HT-29 (cell line): ENCODE data around the gene KRTAP10-2. TPM values are rescaled to one million over a fixed set of nuclear protein-coding genes. Genes with fewer than 3 reads are reported as not detected.

Source experiments
- DNase-seq: peaks from one replicate; pipeline ENCODE4 v3.0.0-alpha.2; 2015; ENCODE audit warnings: low spot score
- total RNA-seq: library from RNA; depleted of rRNA; stranded (reverse); fragments of >200 nt; shearing (Covaris generic); gene quantifications from 2 replicates; pipeline ENCODE4 v1.2.3, GENCODE V29; 2014

The KRTAP10-2 gene
- total RNA-seq, 1 experiment from 2014 or later = not detected

DNA sequence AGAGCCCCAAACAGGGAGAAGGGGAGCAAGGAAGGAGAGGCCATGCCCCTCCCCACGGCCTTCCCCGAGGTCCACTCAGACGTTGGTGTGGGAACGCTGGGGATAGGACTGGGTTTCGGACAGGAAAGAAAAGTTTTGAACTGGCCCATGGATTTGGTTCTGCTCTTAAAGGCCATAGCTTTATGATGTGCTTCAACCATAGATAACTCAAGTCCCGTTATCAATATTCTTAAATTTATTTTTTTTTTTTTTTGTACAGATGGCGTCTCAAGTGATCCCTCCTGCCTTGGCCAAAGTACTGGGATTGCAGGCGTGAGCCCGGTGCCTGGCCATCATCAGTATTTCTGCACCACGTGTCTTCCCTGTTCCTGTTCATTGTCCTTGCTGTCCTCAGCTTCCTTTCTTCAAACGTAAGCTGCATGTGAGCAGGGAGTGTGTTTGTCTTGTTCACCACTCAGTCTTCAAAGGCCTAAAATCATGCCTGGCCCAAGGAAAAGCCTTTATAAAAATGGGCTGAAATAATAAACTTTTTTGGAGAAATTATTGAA is 10.5 kb downstream of the KRTAP10-2 start:
- no peak for DNase-seq

DNA sequence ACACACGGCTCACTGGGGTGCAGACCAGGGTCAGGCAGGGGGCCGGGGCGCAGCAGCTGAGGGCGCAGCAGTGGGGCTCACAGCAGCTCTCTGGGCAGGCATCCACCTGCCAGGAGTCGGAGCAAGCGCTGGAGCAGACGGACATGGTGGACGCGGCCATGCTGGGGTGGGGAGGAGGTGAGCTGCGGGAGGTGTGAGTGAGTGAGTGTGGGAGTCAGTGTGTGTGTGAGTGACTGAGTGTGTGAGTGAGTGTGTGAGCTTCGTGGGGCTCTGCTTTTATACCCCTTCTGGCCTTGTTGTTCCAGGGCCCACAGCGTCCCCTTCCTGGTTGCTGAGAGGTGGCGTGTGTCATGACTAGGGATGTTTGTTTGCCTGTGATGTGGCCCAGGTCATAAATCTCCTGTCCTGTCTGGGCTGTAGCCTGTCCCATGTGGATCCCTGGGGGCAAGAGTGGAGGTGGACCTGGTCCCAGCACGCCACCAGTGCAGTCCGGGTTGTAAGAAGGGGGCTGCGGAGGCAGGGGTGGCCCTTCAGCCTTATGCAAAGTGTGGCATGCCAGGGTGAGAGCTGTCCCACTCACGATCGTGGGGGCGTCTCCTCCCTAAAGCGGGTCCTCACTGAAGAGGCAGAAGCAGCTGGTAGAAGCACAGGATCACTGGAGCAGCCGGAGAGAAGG is 11.2 kb downstream of the KRTAP10-2 start, which contains the start of gene KRTAP10-1:
TSS of gene KRTAP10-1 (minus strand) at position 205 of the 676 bp plus-strand sequence. CDS start at position 160, 45 bp downstream.
- DNase-seq = no peak

DNA sequence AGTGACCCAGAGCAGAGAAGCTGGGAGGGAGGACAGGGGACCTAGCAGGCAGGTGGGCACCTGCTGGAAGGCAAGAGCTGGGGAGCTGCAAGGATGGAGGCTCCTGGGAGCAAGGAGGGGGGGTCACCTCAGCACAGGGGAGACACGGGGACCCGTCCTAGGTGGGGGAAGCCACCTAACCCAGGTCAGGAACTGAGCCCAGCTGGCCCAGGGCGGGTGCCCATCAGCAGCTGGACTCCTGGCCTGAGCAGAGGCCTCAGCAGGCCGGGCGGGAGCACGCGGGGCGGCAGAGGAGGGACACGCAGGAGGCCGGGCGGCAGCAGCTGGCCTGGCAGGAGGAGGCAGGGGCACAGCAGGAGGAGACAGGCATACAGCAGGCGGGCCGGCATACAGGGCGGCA is 12.3 kb downstream of the KRTAP10-2 start:
- no peak for DNase-seq

DNA sequence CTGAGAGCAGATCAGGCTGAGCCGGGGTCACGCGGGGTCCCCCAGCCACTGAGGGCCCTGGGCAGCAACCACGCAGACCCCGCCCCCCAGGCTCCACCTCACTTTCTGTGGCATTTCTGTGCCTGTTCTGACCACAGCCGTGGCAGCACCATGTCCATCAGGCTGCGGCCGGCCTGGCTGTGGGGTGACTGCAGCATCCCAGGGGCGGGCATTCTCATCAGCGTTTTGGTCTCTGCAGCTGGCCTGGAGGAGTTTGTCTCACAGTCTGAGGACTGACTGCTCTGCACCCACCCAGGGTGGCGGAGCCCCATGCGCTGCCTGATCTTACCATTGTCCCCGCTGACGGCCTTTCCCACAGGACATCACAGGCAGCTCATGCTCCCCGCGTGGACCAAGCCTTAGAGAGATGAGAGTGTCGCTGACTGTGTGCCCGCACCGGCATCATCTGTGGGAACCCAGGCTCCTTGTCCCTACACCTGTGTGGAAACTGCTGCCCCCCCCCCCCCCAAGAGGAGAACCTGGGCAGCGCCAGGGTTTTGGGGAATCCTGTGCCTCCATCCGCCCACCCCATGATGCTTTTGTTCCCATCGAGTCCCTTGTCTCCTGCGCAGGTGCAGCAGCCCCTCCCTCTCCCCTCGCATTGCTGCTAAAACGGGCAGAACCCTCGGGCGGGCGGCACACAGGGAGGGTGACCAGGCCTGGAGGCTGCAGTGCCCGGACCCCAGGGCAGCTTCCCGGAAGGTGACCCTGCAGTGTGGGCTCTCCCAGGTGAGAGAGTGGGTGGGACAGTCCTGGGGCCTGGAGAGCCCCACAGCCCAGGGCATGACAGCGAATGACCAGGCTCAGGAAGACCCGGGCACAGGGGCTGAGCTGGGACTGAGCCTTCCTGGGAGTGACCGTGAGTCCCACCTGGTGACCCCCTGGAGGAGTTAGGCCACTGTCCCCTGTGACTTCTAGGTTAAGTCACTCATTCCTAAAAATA is 13.1 kb downstream of the KRTAP10-2 start:
- no peak for DNase-seq

DNA sequence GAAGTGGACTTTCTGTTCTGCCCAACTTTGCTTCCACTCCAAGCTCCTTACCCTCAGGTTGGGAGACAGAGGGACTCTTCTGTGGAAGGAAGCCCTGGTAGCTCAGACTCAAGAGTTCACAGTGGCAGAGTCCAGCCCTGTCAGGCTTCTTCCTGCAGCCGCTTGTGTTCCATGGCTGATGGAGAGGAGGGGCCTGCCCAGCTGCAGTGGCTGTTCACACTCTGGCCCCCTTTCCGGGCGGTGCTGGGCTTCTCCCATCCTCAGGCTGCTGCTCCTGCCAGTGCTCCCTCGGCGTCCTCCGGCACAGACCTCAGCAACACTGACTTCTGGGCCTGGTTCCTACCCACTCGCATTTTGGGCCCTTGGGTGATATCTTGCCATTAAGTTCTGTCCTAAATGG is 15.3 kb downstream of the KRTAP10-2 start:
- DNase-seq = no peak

DNA sequence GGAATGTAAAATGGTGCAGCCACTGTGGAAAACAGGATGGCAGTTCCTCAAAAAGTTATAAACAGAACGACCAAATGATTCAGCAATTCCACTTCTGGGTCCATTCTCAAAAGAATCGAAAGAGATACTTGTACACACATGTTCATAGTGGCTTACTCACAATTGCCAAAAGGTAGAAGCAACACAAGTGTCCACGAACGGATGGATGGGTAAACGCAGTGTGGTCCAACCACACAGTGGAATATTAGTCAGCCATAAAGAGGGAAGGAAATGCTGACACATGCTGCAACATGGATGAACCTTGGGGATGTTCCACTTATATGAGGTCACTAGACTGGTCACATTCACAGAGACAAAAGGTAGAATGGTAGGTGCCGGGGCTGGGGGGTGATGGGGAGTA is 16.6 kb downstream of the KRTAP10-2 start:
- no peak for DNase-seq

DNA sequence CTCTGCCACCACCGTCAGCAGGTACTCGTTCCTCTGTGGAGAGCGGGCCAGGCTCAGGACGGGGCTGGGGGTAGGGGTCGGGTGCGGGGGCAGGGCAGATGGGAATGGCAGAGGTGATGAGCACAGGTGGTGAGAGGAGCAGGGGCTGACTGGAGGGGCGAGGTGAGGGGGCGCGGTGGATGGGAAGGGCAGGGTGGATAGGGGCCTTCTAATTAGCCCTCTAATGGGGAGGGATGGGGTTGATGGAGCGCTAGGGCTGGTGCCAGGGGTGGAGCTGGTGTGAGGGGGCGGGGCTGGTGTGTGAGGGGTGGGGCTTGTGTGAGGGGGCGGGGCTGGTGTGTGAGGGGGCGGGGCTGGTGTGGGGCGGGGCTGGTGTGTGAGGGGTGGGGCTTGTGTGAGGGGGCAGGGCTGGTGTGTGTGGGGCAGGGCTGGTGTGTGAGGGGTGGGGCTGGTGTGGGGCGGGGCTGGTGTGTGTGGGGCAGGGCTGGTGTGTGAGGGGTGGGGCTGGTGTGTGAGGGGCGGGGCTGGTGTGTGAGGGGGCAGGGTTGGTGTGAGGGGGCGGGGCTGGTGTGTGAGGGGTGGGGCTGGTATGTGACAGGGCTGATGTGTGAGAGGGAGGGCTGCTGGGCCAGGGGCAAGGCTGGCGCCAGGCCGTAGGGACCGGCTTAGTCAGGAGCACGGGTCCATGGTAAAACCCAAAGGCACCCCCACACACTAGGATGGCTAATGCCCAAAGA is 17.2 kb downstream of the KRTAP10-2 start:
- DNase-seq = no peak

DNA sequence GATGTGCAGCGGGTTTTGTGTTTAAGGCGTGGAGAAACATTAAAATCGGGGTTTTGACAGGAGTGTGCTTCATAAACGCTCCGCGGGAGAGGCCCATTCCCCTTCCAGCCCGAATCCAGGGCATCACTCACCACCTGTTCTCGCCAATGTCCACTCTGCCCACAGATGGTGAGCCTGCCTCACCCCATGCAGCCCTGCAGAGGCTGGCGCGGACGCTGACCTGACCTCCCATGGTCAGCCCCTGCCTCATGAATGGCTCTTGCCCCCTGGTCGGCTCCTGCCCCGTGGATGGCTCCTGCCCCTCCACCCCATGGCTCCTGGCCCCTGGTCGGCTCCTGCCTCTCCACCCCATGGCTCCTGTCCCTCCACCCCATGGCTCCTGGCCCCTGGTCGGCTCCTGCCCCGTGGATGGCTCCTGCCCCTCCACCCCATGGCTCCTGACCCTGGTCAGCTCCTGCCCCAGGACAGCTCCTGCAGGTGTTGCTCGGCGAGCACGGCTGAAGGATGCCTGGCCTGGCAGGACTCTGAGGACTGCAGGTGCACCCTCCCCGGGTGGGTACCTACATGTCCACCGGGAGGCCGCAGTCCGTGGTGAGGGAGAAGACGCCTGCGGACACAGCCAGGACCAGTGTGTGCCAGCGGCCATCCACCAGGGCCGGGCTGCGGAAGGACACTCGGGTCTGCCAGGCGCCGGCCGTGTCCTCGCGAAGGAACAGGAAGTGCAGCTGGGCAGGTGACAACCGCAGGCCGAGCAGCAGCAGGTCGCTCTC is 18.0 kb downstream of the KRTAP10-2 start:
- DNase-seq = no peak

DNA sequence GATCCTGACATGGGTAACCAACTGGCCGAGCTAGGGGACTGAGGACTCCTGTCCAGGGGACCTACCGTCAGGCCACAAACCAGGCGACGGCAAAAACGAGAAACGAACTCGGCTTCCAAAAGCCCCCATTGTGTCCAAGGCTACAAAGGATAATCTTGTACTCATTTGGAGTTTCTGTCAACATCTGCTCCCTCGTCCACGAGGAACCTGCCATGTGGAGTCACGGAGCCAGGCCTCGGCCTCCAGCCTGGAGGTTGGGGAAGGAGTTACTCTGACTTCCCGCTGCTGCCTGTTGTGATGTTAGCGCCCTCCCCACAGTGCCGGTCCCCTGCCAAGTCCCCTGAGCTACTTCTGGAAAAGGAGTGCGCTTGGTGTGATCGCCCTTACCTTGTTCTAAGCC is 18.6 kb downstream of the KRTAP10-2 start:
- no peak for DNase-seq

DNA sequence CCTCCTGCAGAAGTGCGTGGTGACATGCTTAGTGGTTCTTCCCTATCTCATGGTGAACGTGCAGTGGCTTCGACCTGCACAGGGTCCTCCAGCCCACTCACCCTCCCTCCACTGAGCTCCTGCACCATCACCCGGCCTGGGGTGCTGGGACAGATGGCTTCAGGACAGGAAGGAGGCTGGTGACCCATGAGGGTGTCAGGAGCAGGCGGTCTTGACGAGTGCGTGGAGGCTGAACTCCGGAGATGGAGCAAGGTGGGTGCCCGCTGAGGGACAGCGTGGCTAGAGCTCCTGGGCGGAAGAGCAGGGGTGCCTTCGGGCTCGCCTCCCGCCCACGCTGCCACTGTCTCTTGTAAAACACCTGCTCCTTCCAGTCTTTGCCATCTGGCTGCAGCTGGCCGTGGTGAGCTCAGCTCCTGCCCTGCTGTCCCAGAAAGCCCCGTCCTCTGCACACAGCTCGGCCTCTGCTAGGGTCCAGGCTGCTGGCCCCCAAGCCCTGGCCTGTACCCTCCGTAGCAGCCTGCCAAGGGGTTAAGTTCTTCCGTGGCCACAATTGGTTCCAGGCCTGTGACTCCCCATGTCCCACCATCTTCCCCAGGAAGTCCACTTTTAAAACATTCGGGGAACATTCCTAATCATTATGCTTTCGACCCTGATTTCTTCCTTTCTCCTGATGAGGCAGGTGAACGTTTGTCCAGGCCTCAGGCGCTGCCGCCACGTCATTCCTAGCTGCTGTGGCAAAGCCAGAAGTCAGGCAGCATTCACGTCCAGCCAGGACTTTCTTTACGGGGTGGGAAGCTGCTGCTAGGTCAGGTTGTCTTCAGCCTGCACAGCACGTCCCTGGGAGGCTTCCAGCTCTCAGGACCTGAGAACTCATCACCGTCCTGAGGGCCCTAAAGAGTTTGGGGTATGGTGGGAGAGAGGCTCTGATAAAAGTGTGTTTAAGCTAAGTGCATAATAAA is 19.4 kb downstream of the KRTAP10-2 start:
- DNase-seq = no peak

DNA sequence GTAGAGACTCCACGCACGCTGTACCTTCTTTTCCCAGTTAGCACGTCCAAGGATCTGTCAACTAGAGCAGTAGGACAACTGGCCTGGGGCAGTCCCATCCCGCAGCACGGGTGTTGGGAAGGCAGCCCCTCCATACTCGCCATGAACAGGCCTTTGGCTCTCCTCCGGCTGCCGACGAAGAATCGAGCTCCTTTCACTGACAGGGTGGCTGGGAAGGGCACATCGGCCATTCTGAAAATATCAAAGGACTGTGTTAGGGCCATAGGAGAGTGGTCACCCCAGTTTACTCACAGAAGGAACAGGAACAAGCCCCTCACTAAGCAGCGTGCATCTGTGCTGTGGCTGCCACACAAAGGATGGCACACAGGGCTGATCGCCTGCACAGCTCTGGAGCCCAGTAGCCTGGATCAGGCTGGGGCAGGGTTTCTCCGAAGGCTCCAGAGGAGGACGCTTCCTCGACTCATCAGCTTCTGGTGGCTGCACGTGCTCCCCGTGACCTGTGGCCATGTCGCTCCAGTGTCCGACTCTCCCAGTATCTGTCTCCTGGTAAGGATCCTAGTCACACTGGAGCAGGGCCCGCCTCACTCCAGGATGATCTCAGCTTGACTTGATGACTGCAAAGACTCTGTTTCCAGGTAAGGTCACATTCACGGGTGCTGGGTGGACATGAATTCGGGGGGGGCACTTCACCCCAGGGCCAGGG is 20.3 kb downstream of the KRTAP10-2 start:
- no peak for DNase-seq

DNA sequence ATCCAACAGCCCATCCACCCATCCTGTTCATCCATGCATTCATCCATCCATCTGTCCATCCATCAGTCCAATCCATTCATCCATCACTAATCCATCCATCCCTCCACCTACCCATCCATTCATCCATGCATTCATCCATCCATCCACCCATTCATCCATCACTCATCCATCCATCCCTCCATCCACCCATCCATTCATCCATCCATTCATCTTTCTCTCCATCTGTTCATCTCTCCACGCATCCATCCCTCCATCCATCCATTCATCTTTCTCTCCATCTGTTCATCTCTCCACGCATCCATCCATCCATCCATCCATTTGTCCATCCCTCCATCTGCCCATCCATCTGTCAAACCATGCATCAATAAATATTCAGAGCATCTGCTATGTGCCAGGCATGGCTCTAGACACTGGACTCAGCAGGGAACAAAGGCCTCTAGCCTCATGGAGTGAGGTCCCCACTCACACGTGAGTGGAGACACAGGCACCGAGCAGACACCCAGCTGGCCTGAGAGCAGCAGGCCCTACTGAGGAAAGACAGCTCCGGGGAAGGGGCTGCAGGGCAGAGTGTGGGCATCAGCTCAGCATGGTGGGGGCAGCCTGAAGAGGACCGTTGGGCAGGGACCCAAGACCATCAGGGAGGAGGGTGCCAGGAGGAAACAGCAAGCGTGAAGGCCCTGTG is 20.9 kb downstream of the KRTAP10-2 start:
- DNase-seq = no peak

DNA sequence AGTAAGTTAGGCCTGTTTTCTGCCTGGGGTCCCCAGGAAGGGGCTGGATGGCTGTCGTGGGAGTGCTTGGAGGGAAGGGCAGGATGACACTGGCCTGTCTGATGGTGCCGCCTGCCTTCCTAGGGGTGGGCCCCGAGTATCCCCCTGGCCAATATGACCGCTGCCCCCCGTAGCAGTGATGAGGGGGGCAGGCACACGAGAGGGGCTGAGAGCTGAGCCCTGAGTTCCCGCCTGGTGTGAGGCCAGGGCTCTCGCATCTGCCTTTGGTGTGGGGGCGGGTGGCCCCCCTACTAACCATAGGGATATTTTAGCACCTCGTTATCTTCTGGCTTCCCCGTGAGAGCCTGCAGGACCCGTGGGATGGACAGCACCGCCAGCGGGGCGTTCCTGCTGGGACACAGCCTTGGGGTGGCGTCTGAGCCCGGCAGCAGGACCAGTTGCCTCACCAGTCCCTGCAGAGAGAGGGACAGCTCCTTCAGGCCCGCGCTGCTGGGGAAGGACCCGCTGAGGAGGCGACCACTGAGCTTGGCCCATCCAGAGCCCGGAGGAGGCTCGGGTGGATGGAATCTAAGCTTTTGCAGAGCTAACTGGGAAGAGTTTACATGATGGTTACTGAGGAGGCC is 21.7 kb downstream of the KRTAP10-2 start:
- DNase-seq = no peak

DNA sequence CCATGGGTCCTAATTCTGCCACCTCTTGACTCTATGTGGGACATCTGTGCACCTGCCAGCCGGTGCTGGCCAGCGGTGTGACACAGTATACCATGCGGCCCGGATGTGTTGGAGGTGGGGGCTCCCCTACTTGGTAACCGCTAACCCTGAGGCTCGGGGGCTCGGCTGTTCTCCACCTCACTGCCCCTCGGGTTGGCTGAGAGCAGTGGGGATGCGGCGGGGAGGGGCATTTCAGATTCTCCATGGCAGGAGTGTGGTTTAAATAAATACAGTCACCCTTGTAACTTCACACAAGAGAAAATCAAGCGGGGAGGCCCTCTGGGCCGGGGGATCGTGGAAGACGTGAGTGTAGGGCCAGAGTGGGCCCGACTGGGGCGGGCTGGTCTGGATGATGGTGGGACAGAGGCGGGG is 22.3 kb downstream of the KRTAP10-2 start:
- no peak for DNase-seq

DNA sequence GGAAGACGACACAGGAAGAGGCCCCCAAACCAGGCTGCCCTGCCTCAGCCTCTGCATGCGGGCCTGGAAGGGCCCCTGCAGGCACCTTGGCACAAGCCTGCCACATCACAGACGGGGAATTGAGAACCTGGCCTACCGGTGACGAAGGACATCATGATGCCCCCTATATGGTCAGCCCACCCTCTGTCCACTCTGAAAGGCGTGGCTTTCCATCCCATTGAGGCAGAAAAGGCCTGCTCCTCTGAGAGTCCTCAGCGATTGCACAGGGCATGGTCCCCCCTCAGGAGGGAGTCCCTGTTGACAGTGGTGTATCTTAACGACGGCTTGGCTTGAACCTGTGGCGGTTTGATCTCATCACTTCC is 22.7 kb downstream of the KRTAP10-2 start:
- DNase-seq = no peak

DNA sequence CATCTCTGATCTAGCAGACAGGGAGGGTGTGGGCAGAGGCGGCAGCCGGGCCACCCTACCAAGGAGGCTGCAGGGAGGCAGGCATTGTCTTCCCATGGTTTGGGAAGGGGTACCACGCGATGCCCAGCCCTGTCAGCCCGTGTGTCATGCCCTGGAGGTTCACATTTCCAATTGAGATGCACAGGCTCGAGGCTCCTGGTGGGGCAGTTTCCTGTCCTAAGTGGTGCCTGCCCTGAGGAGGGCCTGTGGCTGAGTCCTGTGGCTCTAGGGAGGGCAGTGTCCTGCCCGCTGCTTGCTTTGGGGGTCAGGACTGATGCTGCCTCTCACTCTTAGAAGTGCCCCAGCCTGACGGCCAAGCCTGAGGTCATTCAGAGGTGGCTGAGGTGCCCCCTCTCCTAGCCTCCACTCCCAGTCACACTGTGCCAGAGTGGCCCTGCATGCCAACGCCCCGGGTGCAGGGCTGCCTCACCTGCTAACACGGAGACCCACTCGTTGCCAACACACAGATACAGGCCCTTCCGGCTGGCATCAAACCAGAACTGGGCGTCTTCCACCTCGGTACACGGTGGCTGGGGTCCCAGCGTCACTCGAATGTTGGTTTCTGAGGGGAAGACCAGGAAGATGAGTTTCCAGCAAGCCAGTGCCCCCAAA is 23.2 kb downstream of the KRTAP10-2 start:
- DNase-seq = no peak

DNA sequence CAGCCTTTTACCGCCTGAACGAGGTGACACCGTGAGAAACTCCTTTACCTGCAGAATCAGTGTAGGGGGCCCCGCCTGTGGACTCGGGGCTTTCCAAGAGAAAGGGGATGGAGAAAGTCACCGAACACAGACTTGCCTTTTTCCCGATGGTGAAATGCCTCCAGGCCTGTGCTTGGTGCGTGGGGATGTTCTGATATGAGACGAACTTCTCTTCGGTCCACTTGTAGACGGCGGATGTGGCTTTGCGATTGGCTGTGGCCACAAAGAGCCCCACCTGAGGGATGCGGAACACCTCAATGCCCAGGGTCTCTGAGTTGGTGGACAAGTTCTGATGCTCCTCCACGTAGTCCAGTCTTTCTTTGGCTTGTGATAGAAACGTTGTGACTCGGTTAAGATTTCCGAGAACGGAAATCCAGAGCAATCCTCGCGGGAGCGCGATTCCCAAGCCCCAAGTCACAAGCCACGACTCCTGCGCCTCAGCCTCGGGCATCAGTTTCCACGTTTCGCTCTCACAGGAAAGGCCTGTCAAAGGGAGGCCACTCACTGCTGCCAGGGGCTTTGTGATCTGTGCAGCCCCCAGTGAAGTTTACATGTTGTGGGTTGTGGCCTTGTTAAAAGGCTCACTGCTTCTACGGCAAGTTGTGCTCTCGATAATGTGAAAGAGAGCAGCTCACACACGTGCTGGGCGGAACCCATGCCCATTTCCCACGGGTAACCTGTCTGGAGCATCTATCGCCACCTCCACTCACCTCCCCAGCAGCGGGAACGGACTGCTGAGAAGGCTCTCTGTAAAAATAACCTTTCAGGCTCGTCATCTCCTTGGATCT is 23.9 kb downstream of the KRTAP10-2 start:
- no peak for DNase-seq
